HepG2 (cell line): ENCODE results near the gene CHAF1B. TPM values are rescaled to one million over a fixed set of nuclear protein-coding genes. Genes with fewer than 3 reads are reported as not detected.

ENCODE experiments used
- AKAP8 ChIP-seq: sonication (generic); formaldehyde crosslinking; IDR thresholded peaks from 2 replicates; pipeline ENCODE4 v1.5.1; 2020; ENCODE audit warnings: mild to moderate bottlenecking, missing genetic modification reagents
- CENPX ChIP-seq: sonication (generic); formaldehyde crosslinking; IDR thresholded peaks from 2 replicates; pipeline ENCODE4 v1.9.0; 2021; ENCODE audit warnings: mild to moderate bottlenecking, missing genetic modification reagents, moderate library complexity
- GATAD2A ChIP-seq: IDR thresholded peaks from 2 replicates; pipeline ENCODE4 v1.6.1; 2016
- HNF4A ChIP-seq: sonication (generic); formaldehyde crosslinking; IDR thresholded peaks from 2 replicates; pipeline ENCODE4 v1.4.0; 2020; ENCODE audit warnings: missing genetic modification reagents
- HNRNPH1 ChIP-seq: fragments of 200-400 bp; formaldehyde crosslinking; optimal IDR thresholded peaks from 2 replicates; pipeline ENCODE3; 2017; ENCODE audit warnings: mild to moderate bottlenecking, low read depth, low read length
- KLF11 ChIP-seq: IDR thresholded peaks from 2 replicates; pipeline ENCODE4 v1.6.1; 2016; ENCODE audit warnings: missing compliant biosample characterization
- NCOA2 ChIP-seq: sonication (generic); formaldehyde crosslinking; IDR thresholded peaks from 2 replicates; pipeline ENCODE4 v1.8.0; 2022; ENCODE audit warnings: inconsistent platforms
- NFKBIZ ChIP-seq: IDR thresholded peaks from 2 replicates; pipeline ENCODE4 v1.6.1; 2018; ENCODE audit warnings: missing genetic modification reagents, missing compliant biosample characterization
- NONO ChIP-seq, 2 experiments: fragments of 450-650 bp in 1 of 2; sonication (generic) in 1 of 2; formaldehyde crosslinking in 1 of 2; IDR thresholded peaks in 1 of 2; conservative IDR thresholded peaks in 1 of 2; 2 replicates each; pipeline versions ENCODE4 v1.6.1 to v1.8.0; 2017 to 2022; ENCODE audit warnings: mild to moderate bottlenecking in 1 of 2, missing genetic modification reagents in 1 of 2, moderate library complexity in 1 of 2
- RFX5 ChIP-seq: IDR thresholded peaks from 2 replicates; pipeline ENCODE4 v1.6.1; 2011; ENCODE audit warnings: low read depth, low read length, improper control_type of control experiment
- ZEB1 ChIP-seq: IDR thresholded peaks from 2 replicates; pipeline ENCODE4 v1.6.1; 2012; ENCODE audit warnings: mild to moderate bottlenecking, low read depth, inconsistent platforms; ENCODE audit not compliant: insufficient replicate concordance
- ZKSCAN1 ChIP-seq: fragments of 150-350 bp; IDR thresholded peaks from 2 replicates; pipeline ENCODE4 v1.6.1; 2014; ENCODE audit warnings: low read length
- ZMYM3 ChIP-seq: sonication (generic); formaldehyde crosslinking; IDR thresholded peaks from 2 replicates; pipeline ENCODE4 v1.5.1; 2020; ENCODE audit warnings: mild to moderate bottlenecking, missing genetic modification reagents
- ZNF263 ChIP-seq: sonication (generic); formaldehyde crosslinking; IDR thresholded peaks from 2 replicates; pipeline ENCODE4 v1.4.0; 2020; ENCODE audit warnings: missing genetic modification reagents
- ZNF501 ChIP-seq: sonication (generic); formaldehyde crosslinking; IDR thresholded peaks from 2 replicates; pipeline ENCODE4 v1.5.1; 2020; ENCODE audit warnings: mild to moderate bottlenecking, moderate library complexity, missing genetic modification reagents
- ZNF546 ChIP-seq: sonication (generic); formaldehyde crosslinking; conservative IDR thresholded peaks from 2 replicates; pipeline ENCODE4 v1.8.1; 2023; ENCODE audit warnings: mild to moderate bottlenecking, missing genetic modification reagents
- ZNF558 ChIP-seq: sonication (generic); formaldehyde crosslinking; IDR thresholded peaks from 2 replicates; pipeline ENCODE4 v1.9.0; 2022; ENCODE audit warnings: mild to moderate bottlenecking, missing genetic modification reagents, borderline replicate concordance
- ZNF660 ChIP-seq: sonication (generic); formaldehyde crosslinking; IDR thresholded peaks from 2 replicates; pipeline ENCODE4 v1.5.1; 2020; ENCODE audit warnings: mild to moderate bottlenecking, low read depth, missing genetic modification reagents, borderline replicate concordance
- ZNF674 ChIP-seq: sonication (generic); formaldehyde crosslinking; IDR thresholded peaks from 2 replicates; pipeline ENCODE4 v1.5.0; 2020; ENCODE audit warnings: low read depth, mild to moderate bottlenecking, missing genetic modification reagents
- polyA plus RNA-seq, 8 experiments: library from polyadenylated mRNA; depleted of rRNA in 3 of 8; stranded (reverse) in 7 of 8; unstranded in 1 of 8; fragments of >200 nt; fragmentation: Illumina TruSeq in 4 of 8; extraction: Trizol in 4 of 8; gene quantifications; 2 replicates each; pipeline versions ENCODE4 v1.2.1 to v1.2.3, GENCODE V29; 2011 to 2016; ENCODE audit warnings: low read depth in 4 of 8, missing spikeins in 1 of 8, mixed read lengths in 1 of 8; ENCODE audit not compliant: insufficient read depth in 1 of 8
- total RNA-seq, 5 experiments: library from RNA; depleted of rRNA; stranded (reverse); fragments of >200 nt; fragmentation: Illumina TruSeq; extraction: Trizol; gene quantifications; 2 replicates each; pipeline ENCODE4 v1.2.3, GENCODE V29; 2016; ENCODE audit warnings: low read depth in 1 of 5
- TF ChIP-seq, protein P1 (sequence below): IDR thresholded peaks from 2 replicates; pipeline ENCODE4 v1.6.1; 2016; ENCODE audit warnings: missing compliant biosample characterization, missing genetic modification reagents, borderline replicate concordance
- TF ChIP-seq, protein P2 (sequence below): sonication (generic); formaldehyde crosslinking; IDR thresholded peaks from 2 replicates; pipeline ENCODE4 v1.4.0; 2020; ENCODE audit warnings: mild to moderate bottlenecking, missing genetic modification reagents
- TF ChIP-seq, protein P3 (sequence below): IDR thresholded peaks from 2 replicates; pipeline ENCODE4 v1.6.1; 2016; ENCODE audit warnings: mild to moderate bottlenecking
- TF ChIP-seq, protein P4 (sequence below): sonication (generic); formaldehyde crosslinking; IDR thresholded peaks from 2 replicates; pipeline ENCODE4 v1.8.0; 2023; ENCODE audit warnings: mild to moderate bottlenecking, missing genetic modification reagents
- TF ChIP-seq, protein P5 (sequence below): sonication (generic); formaldehyde crosslinking; IDR thresholded peaks from 2 replicates; pipeline ENCODE4 v1.5.1; 2020; ENCODE audit warnings: mild to moderate bottlenecking, missing genetic modification reagents, moderate library complexity

CHAF1B gene
- total and polyA plus RNA-seq, 2 of the 13 experiments (the other 11 are each of a cell fraction or from before 2014, with no cell fraction given) = 5.1 to 14.1 TPM

DNA sequence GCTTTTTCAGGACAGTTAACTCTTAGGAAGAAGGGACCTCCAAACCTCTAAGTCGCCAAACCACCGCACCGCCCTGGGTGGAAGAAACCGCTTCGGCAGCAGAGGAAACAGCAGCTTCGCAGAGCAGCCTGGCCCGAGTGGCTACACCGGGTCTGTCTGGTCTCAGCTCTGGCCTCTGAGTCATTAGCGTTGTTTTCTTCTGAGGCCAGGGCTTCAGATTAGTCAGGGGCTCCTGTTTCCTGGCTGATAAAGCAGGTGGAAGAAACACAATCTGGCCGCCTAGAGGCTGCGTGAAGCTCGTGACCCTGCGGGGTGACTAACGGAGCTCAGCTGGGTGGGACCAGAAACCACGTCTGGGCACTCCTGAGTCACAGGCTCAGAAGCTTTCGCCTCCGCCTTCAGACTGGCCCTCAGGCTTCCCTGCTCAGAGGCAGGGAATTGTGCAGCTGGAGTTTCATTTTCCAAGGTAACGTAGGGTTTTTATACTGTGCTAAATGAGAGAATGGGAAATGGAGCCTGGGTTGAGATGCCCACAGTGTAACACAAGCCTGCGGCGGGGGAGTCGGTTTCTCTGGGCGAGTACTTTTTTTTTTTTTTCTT, 44.9 kb downstream of the CHAF1B start (continued):
- TF ChIP-seq, protein P1, sequence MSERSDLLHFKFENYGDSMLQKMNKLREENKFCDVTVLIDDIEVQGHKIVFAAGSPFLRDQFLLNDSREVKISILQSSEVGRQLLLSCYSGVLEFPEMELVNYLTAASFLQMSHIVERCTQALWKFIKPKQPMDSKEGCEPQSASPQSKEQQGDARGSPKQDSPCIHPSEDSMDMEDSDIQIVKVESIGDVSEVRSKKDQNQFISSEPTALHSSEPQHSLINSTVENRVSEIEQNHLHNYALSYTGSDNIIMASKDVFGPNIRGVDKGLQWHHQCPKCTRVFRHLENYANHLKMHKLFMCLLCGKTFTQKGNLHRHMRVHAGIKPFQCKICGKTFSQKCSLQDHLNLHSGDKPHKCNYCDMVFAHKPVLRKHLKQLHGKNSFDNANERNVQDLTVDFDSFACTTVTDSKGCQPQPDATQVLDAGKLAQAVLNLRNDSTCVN (CRISPR knock-in tag) = no peak
- TF ChIP-seq HNRNPH1 (no peak), RFX5 (no peak), GATAD2A (0 out of 2 replicates have a peak, but pooled peaks have one; percentile 14), ZNF558 (CRISPR knock-in tag) (no peak), KLF11 (CRISPR knock-in tag) (no peak), ZNF501 (CRISPR knock-in tag) (peak; percentile 28; the same call in 1 of the 2 replicates), ZNF674 (CRISPR knock-in tag) (no peak), ZNF660 (no peak), HNF4A (no peak), CENPX (no peak), ZEB1 (no peak), NCOA2 (CRISPR knock-in tag) (no peak), NONO (IDR thresholded peaks at IDR 0.05) (no peak), NONO (CRISPR knock-in tag; conservative IDR thresholded peaks at IDR 0.05) (no peak), NFKBIZ (CRISPR knock-in tag) (no peak), ZMYM3 (0 out of 2 replicates have a peak, but pooled peaks have one; percentile 3), ZNF546 (CRISPR knock-in tag) (no peak), AKAP8 (CRISPR knock-in tag) (no peak), ZKSCAN1 (no peak), ZNF263 (CRISPR knock-in tag) (no peak)
- TF ChIP-seq, protein P2, sequence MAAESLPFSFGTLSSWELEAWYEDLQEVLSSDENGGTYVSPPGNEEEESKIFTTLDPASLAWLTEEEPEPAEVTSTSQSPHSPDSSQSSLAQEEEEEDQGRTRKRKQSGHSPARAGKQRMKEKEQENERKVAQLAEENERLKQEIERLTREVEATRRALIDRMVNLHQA (CRISPR knock-in tag) = no peak
- TF ChIP-seq, protein P3, sequence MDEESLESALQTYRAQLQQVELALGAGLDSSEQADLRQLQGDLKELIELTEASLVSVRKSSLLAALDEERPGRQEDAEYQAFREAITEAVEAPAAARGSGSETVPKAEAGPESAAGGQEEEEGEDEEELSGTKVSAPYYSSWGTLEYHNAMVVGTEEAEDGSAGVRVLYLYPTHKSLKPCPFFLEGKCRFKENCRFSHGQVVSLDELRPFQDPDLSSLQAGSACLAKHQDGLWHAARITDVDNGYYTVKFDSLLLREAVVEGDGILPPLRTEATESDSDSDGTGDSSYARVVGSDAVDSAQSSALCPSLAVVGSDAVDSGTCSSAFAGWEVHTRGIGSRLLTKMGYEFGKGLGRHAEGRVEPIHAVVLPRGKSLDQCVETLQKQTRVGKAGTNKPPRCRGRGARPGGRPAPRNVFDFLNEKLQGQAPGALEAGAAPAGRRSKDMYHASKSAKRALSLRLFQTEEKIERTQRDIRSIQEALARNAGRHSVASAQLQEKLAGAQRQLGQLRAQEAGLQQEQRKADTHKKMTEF (CRISPR knock-in tag) = no peak
- TF ChIP-seq, protein P4, sequence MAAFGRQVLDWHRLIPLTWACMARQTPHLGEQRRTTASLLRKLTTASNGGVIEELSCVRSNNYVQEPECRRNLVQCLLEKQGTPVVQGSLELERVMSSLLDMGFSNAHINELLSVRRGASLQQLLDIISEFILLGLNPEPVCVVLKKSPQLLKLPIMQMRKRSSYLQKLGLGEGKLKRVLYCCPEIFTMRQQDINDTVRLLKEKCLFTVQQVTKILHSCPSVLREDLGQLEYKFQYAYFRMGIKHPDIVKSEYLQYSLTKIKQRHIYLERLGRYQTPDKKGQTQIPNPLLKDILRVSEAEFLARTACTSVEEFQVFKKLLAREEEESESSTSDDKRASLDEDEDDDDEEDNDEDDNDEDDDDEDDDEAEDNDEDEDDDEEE (CRISPR knock-in tag) = no peak
- TF ChIP-seq, protein P5, sequence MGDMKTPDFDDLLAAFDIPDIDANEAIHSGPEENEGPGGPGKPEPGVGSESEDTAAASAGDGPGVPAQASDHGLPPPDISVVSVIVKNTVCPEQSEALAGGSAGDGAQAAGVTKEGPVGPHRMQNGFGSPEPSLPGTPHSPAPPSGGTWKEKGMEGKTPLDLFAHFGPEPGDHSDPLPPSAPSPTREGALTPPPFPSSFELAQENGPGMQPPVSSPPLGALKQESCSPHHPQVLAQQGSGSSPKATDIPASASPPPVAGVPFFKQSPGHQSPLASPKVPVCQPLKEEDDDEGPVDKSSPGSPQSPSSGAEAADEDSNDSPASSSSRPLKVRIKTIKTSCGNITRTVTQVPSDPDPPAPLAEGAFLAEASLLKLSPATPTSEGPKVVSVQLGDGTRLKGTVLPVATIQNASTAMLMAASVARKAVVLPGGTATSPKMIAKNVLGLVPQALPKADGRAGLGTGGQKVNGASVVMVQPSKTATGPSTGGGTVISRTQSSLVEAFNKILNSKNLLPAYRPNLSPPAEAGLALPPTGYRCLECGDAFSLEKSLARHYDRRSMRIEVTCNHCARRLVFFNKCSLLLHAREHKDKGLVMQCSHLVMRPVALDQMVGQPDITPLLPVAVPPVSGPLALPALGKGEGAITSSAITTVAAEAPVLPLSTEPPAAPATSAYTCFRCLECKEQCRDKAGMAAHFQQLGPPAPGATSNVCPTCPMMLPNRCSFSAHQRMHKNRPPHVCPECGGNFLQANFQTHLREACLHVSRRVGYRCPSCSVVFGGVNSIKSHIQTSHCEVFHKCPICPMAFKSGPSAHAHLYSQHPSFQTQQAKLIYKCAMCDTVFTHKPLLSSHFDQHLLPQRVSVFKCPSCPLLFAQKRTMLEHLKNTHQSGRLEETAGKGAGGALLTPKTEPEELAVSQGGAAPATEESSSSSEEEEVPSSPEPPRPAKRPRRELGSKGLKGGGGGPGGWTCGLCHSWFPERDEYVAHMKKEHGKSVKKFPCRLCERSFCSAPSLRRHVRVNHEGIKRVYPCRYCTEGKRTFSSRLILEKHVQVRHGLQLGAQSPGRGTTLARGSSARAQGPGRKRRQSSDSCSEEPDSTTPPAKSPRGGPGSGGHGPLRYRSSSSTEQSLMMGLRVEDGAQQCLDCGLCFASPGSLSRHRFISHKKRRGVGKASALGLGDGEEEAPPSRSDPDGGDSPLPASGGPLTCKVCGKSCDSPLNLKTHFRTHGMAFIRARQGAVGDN (CRISPR knock-in tag) = peak; percentile 74
